Myometrial cell (primary cell): Measurements from ENCODE around the gene OPN1MW. TPM values are rescaled to one million over a fixed set of nuclear protein-coding genes. Genes with fewer than 3 reads are reported as not detected.

Experiments
- total RNA-seq: library from RNA; depleted of rRNA; stranded (reverse); fragments of >200 nt; gene quantifications from 2 replicates; pipeline ENCODE4 v1.2.3, GENCODE V29; 2015

The OPN1MW gene
- total RNA-seq = not detected in 2 replicates

GRCh38 chrX:154182296-154182695, at the start of gene OPN1MW:
OPN1MW (plus strand) TSS chrX:154182596; CDS start chrX:154182678, 82 bp downstream.

GRCh38 chrX:154144010-154144409, 38.4 kb upstream of the OPN1MW start, which contains the start of gene OPN1LW:
OPN1LW (plus strand) TSS chrX:154144243; CDS start chrX:154144284, 41 bp downstream.

GRCh38 chrX:154219456-154219855, 37.1 kb downstream of the OPN1MW start, which contains the start of gene OPN1MW2:
OPN1MW2 (plus strand) TSS chrX:154219756; CDS start chrX:154219816, 60 bp downstream.

Other genes starting within 250 kb of the OPN1MW start
- 148 and 181 TPM in 2 replicates for gene NAA10, start 247.6 kb upstream of the OPN1MW start, total RNA-seq
- gene RENBP, start 238.0 kb upstream of the OPN1MW start, total RNA-seq = 0.53 and 2.3 TPM in 2 replicates
- gene HCFC1, start 210.8 kb upstream of the OPN1MW start, total RNA-seq = 30.3 and 30.7 TPM in 2 replicates
- gene TMEM187, start 209.8 kb upstream of the OPN1MW start, total RNA-seq = 11.5 and 20.2 TPM in 2 replicates
- 80.8 and 96.9 TPM in 2 replicates for gene IRAK1, start 162.7 kb upstream of the OPN1MW start, total RNA-seq
- gene MECP2, start 84.9 kb upstream of the OPN1MW start, total RNA-seq = 11.7 and 24.8 TPM in 2 replicates
- not detected in 2 replicates for gene OPN1LW, start 38.4 kb upstream of the OPN1MW start, total RNA-seq
- gene OPN1MW2, start 37.2 kb downstream of the OPN1MW start, total RNA-seq = not detected in 2 replicates
- gene OPN1MW3, start 75.0 kb downstream of the OPN1MW start, total RNA-seq = not detected in 2 replicates
- not detected in 2 replicates for gene TEX28, start 112.5 kb downstream of the OPN1MW start, total RNA-seq
- not detected in 2 replicates for gene TKTL1, start 113.2 kb downstream of the OPN1MW start, total RNA-seq
- 2,107 and 2,266 TPM in 2 replicates for gene FLNA, start 192.0 kb downstream of the OPN1MW start, total RNA-seq
- 73.4 and 86.5 TPM in 2 replicates for gene EMD, start 196.7 kb downstream of the OPN1MW start, total RNA-seq
- 6,121 and 9,090 TPM in 2 replicates for gene RPL10, start 215.8 kb downstream of the OPN1MW start, total RNA-seq
- gene DNASE1L1, start 226.7 kb downstream of the OPN1MW start, total RNA-seq = 91.1 and 95.0 TPM in 2 replicates
- gene TAFAZZIN, start 228.9 kb downstream of the OPN1MW start, total RNA-seq = 20.8 and 21.4 TPM in 2 replicates
- 56.2 and 66.3 TPM in 2 replicates for gene ATP6AP1, start 246.1 kb downstream of the OPN1MW start, total RNA-seq